GM19452 (cell line): ENCODE data around the gene RARB.

Source experiments
- ATAC-seq: cut with Tn5 transposase; IDR thresholded peaks from one replicate; pipeline ENCODE4 v1.9.1; 2021; ENCODE audit not compliant: unreplicated experiment

The RARB gene

DNA sequence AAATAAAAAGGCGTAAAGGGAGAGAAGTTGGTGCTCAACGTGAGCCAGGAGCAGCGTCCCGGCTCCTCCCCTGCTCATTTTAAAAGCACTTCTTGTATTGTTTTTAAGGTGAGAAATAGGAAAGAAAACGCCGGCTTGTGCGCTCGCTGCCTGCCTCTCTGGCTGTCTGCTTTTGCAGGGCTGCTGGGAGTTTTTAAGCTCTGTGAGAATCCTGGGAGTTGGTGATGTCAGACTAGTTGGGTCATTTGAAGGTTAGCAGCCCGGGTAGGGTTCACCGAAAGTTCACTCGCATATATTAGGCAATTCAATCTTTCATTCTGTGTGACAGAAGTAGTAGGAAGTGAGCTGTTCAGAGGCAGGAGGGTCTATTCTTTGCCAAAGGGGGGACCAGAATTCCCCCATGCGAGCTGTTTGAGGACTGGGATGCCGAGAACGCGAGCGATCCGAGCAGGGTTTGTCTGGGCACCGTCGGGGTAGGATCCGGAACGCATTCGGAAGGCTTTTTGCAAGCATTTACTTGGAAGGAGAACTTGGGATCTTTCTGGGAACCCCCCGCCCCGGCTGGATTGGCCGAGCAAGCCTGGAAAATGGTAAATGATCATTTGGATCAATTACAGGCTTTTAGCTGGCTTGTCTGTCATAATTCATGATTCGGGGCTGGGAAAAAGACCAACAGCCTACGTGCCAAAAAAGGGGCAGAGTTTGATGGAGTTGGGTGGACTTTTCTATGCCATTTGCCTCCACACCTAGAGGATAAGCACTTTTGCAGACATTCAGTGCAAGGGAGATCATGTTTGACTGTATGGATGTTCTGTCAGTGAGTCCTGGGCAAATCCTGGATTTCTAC, at the start of gene RARB:
TSS of gene RARB (plus strand) at position 322 of the 847 bp plus-strand sequence. CDS start at position 791, 469 bp downstream.
- peak; percentile 58 for ATAC-seq

DNA sequence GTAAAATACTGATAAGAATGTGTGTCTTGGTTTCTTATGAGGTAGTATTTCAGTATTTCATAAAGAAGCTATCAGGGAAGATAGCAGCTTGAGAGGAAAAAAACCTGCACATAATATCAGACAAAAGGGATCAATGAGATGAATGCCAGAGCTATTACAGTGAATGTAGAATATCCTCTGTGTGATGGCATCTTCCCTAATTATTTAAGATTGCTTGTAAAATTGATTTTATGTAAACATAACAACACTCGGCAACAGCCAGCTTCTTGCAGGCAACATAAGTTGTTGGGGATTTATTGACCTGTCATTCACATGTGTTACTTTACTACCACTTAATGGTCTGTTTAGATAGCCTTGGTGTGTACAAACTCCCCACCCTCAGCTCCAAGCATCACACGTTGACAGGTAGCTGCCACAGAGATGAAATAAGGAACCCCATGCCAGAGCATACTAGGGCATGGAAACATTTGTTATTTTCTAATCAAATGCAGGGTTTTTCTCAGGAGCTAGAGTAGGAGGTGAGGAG, 49.2 kb upstream of the RARB start:
- no peak for ATAC-seq

DNA sequence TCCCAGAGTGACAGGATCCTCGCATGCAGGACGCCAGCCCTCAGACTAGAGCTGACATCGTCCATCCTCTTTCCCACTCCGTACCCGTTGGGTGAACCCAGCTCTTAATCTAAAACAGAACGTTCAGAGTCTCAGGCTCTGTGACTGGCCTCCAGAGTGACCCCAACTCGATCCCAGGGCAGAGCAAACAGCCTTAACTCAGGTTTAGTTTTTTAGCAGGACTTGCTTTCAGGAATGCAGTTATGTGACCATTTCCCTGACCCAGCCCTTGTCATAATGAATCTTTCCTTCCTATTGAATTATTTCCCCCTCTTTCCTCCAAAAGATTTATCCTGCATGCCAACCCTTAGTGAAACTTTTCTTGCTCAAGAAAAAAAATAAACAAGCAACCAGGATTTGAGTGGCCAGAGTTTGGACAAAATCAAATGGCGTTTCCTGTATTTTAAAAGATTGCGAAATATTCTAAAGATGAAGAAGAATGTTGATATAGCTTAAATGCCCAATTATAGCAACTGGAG, 47.8 kb upstream of the RARB start:
- ATAC-seq: no peak

DNA sequence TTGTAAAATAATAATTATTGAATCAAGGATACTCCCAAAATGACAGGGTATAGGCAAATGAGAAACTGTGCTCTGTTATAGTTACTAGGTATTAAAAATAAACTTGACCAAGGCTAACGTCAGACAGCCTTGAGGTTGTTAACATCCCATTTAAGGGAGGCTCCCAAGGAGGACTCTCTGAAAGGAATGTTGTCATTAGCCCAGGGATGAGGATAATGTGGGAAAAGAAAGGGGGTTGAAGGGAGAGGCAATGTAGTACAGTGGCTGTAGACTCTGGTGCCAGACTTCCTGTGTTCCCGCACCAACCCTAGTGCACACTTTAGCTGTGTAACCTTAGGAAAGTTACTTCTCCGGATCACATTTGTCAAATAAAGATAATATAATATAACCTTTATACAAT, 47.0 kb upstream of the RARB start:
- no peak for ATAC-seq

DNA sequence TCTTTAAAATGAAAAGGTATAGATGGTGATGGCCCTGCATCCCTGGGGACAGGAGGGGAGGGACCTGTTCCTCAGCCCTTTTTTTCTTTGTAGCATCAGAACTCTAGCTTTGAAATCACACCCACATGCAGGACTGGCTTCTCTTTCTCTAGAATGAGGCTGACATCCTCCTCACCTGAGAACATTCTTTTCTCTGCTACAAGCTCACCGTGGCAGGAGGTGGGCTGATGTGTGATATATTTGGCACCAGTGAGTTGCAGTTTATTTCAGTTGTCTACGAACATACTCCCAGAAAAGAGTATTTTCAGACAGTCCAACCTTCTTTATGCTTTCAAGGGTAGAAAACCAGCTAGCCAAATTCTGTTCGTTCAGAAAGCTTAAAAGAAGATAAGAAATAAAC, 43.6 kb upstream of the RARB start:
- no peak for ATAC-seq

DNA sequence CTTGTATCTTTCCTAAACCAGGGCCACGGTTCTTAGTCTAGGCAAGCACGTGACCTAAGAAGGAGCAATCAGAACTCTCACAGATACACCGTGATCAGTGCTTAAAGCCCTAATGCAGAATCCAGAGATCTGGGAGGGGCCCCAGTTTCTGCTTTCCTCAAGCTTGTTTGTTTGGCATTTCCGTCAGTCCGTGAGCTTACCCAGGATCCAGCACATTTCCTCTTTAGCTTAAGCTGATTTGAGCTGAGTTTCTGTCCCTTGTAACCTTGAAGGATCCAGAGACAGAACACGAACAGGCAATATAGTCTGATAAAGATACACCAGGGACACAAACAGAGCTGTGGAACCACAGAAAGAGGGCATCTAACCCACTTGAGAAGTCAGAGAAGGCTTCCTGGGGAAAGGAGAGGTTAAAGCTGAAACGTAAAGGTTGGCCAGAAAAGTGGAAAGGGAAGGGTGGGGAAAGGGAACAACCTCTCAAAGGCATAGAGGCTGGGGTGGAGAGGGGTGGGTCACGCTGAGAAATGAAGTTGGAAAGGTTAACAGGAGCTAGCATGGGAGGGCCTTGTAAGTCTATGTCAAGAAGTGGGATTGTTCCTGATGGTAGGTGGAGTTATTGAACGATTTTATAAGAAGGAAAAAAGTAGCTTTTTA, 42.1 kb upstream of the RARB start:
- ATAC-seq: no peak

DNA sequence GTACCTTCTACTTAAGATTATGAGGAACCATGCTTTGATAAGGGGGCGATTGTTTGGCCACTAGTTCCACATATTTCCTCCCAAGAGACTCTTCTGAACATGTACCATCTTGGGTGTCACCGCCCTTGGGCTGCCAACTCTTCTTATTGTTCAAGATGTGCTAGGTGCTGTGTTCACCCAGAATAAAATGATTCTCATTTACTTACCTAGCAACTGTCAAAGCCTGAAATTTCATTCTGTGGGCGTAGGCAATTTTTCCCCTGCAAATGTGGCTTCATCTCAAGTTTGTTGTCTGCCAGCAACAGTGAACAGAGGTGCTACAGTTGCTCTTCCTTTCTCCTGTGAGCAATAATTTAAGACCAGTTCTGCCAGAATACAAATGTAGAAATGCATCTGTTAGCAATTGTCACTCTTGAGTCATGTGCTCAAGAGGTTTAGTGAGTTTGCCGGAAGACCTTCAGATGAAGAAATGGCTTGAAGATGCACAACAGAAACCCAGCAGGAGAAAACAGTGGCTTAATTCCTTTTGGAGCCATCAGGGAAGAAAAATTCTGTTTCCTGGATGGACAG, 41.3 kb upstream of the RARB start:
- no peak for ATAC-seq

DNA sequence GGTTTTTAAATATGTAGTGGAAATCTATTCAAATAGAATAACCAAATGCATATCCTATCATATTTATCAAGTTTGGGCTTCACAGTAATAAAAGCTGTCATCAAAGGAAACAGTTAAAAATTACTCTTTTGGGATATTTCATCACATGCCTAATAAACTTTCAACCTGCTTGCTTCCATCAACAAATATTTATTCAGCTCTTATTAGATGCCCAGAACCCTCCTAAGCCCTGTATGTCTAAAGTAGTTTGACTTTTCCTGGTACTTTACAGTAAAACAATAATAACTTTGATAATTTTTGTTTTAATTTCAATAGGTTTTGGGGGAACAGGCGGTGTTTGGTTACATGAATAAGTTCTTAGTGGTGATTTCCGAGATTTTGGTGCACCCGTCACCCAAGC, 37.5 kb upstream of the RARB start:
- ATAC-seq: no peak

DNA sequence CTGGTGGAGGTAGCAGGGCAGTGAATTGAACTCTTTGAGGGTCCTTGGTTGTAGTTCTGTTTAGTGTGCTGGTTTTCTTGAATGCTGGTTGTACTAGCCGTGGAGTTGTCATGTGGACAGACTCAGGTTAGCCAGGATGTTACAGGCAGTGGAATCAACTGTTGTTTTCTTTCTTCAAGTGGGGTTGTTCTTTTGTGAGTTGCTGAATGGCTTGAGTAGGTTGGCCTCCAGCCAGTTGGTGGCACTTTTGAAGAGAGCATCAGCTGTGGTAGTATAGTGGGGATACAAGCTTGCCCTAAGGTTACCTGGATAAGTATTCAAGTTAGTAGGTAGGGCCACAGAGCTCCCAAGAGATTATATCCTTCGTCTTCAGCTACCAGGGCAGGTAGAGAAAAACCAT, 31.8 kb upstream of the RARB start:
- ATAC-seq: no peak

DNA sequence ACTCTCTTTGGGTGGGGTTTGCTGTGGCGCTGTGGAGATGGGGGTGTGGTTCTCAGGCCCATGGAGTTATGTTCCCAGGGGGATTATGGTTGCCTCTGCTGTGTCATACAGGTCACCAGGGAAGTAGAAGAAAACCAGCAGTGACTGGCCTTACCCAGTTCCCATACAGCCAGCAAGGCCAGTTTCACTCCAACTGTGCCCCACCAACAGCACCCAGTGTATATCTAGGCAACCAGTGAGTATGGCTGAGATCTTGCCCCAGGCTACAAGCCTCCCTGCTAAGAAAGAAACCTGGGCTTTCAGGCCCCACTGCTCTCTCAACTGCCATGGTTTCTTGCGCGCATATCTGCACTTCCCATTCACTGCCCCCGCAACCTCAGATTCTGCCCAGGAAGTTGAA, 31.4 kb upstream of the RARB start:
- no peak for ATAC-seq

DNA sequence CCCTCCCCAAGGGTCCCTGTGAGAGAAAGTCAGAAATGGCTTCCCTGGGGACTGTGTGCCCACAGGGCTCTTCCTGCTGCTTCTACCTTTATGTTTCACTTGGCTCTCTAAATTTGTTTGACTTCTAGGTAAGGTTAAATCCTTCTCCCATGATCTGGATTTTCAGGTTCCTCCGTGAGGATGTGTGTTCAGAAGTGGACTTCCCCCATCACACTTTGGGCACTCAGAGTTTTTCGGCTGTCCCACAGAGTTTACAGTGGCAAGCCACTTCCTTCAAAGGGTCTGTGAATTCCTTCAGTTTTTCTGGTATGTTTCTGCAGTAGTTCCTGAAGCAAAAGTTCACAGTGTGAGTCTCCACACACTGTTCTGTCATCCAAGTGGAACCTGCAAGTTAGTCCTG, 30.9 kb upstream of the RARB start:
- no peak for ATAC-seq

DNA sequence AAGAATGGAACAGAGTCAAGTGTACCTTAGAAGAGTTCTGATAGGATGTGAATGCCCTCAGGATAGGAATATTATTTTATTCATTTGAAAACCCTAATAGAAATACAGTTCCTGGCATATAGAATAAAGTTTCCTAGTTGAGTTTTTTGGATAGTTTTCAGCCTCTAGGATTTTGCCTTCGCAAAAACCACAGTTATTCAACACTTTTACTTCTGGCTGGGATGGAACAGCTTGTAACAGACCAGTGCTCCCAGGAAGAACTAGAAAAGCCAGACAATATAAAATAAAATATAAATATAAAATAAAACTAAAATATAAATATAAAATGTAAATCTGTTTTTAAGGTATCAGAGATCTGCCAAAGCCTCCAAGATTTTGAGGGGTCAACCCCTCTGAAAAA, 27.5 kb upstream of the RARB start:
- no peak for ATAC-seq

DNA sequence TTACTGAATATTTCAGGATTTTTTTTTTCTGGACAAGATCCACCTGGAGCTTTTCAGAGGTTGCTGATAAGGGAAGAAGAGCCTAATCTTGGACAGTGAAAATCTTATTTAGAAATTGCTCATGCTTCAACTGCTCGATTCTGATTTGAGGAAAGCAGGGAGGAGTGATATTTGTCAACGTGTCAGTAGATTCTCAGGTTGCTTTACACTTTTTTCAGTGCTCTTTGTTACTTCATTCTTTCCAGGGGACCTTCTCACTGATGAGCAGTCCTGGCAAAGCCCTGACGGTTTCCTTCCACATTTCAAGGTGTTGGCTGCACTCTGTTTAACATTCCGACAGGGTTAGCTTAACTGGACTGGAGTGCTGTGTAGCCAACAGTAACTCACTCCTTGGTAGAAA, 24.1 kb upstream of the RARB start:
- ATAC-seq: no peak

DNA sequence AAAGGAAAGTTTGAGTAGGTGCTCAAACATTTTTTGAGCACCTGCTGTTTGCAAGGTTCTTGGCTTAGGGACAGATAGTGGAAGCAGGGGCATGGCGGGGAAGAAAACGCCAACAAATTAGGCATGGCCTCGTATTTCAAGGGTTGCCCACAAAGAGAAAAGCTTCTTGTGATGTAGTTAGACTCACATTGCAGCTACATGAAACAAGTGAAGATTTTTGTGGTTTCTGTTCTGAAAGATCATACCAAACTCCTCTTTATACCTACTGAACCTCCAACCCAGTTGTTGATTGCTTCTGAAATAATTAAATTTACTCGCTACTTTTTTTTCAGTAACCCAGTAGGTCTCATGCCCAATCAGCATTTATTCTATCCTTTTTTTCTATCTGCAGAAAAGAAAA, 23.5 kb upstream of the RARB start:
- no peak for ATAC-seq

DNA sequence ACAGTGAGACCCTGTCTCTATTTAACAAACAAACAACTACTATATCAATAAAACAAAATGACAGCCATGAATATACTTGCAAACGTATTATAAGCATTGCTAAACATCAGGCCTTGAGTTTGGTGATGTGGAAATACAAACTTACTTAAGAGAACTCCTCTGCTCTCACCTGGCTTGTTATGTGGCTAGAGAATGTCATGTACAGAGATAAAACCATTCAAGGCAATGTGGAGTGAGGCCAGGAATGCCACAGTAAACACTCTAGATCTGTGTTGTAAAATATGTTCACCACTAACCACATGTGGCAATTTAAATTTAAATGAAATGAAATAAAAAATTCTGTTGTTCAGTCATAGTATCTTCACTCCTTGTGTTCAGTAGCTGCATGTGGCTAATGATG, 22.7 kb upstream of the RARB start:
- no peak for ATAC-seq

DNA sequence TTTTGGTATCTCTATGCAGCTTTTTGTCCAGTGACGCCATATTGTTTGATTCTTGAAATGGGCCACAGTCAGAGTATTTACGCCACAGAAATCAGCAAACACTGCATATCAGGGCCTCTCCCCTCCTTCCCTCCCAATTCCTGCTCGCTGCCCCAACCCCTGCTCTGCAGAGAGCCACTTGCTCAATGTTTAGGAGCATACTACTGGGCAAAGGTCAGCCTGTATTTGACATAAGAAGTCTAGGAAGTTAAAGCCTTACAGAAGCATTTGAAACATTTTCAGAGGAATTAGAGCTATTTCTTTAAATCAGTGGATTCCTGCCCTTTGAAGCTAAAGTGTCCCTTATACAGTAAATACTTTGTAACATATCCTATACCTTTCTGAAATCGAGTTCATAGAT, 17.4 kb upstream of the RARB start:
- no peak for ATAC-seq

DNA sequence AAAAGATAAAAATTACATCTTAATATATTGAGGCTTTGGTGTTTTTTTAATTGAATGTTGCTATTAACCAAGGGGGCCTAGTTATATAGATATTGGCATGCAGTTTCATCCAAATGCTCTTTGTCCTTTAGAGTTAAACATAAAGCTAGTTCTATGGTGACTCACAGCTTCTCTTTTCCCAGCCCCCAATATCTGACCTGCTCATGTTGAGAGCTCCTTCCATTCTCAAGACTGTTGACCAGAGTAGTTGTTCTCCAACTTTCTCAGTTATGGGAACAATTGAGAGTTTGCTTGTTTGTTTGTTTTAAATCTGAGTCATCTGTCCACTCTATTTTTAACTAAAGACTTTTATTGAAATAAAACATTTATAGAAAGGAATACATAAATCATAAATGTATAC, 15.8 kb upstream of the RARB start:
- ATAC-seq: no peak

DNA sequence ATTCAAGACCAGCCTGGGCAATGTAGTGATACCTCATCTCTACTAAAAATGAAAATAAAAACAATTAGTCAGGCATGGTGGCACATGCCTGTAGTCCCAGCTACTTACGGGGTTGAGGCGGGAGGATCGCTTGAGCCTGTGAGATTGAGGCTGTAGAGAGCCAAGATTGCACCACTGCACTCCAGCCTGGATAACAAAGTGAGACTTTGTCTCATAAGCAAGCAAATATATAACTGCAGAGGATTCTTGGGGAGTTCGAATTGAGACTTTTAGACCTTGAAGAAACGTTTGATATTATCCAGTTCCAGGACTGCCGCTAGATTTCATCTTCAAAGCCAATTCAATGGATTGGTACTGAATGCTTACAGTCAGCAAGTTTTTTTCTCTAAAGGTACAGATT, 11.9 kb upstream of the RARB start:
- ATAC-seq: no peak

DNA sequence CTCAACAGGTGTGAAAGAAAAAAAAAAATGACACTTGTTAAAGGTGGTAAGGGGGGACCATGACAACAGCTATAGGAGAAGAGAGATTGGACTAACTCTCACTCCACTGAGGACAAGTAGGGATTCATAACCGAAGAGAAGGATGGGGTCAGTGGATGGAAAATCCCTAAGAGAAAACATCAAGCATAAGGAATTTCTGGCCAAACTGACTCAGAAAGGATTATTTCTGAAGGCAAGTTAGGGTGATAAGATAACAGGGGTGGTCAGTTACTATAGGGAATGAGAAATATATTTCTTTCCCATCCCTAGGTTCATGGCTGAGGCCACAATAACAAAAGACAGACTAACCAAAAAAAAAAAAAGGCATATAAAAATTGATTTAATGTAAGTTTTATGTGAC, 9.5 kb upstream of the RARB start:
- no peak for ATAC-seq

DNA sequence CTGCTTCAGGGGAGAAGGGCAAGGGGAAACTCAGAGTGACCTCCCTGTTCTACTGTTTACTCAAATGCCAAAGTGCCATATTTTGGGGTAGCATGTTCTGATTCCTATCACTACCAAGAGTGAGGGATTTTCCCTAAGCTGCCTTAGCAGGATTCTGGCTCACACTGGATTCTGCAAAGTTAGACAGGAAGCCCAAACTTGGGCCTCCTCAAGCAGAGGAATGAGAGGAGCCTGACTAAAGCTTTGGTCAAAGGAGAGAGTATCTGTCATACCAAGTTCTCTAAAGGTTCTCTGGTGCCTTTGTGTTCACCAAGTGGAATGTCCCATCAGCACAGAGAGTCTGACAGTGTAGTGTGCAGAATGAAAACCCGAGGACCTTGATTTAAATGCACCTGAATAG, 8.8 kb upstream of the RARB start:
- ATAC-seq: no peak

DNA sequence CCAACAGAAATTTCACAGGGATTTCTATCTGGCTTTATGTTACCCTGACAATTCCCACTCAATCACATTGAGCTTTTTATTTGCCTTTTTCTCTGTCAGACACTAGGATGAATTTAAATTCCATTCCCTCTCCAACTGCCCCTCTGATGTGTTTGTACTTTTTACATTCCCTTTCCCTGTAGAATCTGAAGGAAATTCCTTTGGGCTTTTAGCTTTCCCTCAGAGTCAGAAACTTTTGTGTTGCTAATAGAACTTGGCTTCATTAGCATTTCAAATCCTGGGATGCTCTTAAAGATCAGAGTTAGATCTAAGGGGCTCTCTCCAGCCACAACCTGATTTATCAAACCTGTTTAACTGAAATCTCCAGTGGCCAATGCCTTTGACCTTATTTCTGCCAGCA, 7.9 kb upstream of the RARB start:
- ATAC-seq: no peak

DNA sequence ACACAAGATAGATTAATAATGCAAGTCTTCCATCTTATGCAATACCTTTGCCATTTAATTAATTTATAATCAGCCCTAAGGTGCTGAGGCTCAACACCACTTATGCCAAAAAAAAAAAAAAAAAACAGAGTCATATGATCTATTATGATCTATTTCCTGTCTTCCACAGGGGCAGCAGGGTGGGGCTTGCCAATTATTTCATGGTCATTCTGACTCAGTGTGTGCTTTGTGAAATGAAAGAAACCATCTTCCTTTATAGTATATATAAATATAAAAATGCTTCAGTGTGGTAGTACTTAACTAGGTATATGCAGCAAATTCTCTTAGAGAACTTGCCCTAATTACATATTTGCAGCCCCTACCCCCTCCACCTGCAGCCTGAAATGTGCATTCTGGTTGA, 7.2 kb upstream of the RARB start:
- ATAC-seq: no peak
